Activated CD4-positive, alpha-beta T cell treated with anti-CD3 and anti-CD28 coated beads for 1 hour (primary cell): ENCODE data around the gene HSPA4.
"Not testable (repeated sequence)": the region's sequence is repeated elsewhere in the genome, so short reads cannot be mapped to it uniquely, and the experiment has no call there.

Experiments
- DNase-seq: peaks from one replicate; pipeline ENCODE4 v3.0.0-alpha.2; 2020

The HSPA4 gene

DNA sequence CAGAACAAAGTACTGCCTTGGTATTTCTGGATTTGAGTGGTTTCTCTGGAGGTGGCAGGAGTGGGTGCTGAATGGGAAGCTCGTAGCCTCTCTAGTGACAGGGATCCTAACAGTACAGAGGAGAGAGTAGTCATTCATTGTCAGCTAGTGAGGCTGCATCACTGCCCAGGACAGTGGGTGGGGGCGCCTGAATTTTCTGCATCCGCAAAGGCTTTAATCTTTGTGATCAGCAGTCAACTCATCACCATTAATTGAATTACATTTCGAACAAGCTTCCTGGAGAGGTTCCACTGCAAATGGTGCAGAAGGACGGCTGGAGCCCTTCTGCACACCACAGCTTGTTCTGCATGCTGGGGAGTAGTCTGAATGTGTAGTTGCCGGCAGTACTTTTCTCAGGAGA, 77.5 kb downstream of the HSPA4 start:
- no peak for DNase-seq

DNA sequence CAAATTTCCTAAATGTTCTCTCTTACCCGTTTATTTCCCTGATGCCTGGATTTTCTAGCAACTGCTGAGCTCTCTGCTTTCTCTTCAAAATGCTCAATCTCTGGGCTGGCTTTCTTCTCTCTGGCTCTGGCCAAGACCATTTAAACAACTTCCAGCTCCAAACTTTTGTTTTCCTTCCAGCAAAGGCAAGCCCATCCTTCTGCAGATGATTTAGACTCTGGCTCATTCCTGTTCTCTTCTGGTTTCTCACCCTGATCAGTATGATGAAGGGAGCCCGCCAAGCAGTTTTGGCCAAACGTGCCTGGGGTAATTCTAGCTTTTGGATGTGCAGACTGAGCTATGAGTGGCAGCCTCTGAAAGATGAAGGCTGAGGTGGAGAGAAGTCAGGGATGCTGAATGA, 78.1 kb downstream of the HSPA4 start:
- DNase-seq, result no peak

DNA sequence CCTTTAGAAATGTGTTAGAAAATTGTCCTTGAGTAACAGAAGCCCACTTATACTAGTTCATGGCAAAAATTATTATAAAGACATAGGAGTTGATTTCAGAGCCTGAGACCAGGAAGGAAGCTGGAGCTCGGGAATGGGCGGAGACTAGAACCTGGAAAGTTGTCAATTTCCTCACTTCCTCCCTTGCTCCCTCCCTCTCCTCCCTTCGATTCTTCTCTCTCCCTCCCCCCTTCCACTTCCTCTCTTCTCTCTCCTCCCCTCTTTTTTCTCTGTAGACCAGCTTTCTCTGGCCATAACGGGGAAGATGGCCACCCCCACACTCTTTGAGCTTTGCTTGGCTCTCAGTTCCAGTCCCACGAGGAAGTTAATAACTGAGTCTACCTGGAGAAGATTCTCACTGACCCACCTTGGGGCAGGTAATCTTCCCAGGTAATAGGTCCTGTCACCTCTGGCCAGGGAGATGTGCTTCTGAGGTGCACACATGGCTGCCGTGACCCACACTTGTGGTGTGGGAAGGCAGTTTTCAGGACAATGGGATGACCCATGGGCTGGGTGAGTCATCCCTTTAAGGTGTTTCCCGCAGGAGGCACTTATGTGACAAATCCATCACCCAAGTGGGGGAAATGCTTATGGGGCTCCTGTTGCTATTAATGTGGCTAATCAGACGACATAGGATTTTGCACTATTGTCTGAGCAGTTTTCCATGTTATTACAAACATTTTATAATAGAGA, 78.7 kb downstream of the HSPA4 start:
- DNase-seq, result no peak

DNA sequence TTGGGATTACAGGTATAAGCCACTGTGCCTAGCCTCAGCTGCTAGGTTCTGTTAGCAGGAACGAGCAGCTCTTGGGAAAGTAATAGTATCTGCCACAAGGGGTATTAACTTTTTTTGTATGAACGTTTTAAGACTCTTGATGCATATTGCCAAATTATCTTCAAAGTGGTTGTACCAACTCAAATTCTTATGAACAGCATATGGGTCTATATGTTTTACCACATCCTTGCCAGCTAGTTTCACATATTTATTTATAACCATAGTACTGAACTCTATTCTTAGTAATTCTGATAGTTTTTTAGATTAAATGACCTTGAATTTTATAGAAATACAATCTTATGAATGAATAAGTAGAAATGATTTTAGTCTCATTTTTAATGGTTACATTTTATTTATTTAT, 80.9 kb downstream of the HSPA4 start:
- no peak for DNase-seq

DNA sequence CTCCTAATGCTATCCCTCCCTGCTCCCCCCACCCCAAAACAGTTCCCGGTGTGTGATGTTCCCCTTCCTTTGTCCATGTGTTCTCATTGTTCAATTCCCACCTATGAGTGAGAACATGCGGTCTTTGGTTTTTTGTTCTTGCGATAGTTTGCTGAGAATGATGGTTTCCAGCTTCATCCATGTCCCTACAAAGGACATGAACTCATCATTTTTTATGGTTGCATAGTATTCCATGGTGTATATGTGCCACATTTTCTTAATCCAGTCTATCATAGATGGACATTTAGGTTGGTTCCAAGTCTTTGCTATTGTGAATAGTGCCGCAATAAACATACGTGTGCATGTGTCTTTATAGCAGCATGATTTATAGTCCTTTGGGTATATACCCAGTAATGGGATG, 81.4 kb downstream of the HSPA4 start:
- DNase-seq, result not testable (repeated sequence)

DNA sequence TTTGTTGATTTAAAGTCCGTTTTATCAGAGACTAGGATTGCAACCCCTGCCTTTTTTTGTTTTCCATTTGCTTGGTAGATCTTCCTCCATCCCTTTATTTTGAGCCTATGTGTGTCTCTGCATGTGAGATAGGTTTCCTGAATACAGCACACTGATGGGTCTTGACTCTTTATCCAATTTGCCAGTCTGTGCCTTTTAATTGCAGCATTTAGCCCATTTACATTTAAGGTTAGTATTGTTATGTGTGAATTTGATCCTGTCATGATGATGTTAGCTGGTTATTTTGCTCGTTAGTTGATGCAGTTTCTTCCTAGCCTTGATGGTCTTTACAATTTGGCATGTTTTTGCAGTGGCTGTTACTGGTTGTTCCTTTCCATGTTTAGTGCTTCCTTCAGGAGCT, 85.1 kb downstream of the HSPA4 start:
- DNase-seq, result not testable (repeated sequence)

DNA sequence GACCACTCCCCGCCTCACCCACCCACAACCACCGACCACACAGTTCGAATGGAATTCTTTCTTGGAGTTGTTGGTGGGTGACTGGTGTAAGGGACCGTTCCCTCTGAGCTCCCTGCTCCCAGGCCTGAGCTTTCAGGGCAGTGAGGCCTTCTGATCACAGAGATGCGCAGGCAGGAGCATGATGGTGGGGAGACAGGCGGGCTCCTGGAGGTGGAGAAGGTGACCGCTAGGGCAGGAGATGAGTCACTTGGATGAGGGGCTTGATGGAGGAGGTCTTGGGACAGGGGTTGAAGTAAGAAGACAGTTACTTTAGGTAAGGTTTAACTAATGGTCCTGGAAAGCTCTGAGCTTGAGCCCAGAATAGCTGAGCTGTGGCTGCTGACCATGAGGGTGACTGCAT, 88.5 kb downstream of the HSPA4 start:
- no peak for DNase-seq

DNA sequence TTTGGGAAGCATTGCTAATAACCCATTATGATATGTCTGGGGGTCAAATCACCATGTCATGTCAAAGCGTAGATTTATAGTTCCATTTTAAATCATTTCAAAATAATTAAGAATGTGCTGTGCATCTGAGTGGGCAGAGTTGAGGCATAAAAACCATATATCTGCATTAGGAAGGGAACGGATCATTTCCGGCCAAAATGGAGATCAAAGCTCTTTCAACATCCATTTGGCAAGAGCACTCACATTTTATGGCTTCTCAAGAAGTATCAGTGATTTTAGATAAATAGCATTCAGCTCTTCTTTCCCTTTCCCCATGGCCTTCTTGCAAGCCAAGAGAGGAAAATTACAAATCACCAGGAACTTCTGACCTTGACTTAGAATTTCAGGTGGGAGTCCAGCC, 89.9 kb downstream of the HSPA4 start:
- no peak for DNase-seq

DNA sequence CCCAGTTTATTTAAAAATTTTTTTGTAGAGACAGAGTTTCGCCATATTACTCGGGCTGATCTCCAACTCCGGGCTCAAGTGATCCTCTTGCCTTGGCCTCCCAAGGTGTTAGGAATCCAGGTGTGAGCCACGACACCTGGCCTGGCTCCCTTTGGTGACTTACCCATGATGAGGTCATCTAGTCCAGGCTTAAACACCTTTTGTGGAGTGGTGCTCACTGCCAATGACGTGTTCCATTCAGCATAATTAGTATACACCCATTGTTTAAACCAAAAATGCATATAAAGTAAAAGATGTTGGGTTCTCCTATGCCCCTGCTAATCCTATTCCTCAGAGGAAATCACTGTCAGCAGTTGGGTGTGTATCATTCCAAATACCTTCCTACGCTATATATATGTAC, 91.0 kb downstream of the HSPA4 start:
- no peak for DNase-seq

DNA sequence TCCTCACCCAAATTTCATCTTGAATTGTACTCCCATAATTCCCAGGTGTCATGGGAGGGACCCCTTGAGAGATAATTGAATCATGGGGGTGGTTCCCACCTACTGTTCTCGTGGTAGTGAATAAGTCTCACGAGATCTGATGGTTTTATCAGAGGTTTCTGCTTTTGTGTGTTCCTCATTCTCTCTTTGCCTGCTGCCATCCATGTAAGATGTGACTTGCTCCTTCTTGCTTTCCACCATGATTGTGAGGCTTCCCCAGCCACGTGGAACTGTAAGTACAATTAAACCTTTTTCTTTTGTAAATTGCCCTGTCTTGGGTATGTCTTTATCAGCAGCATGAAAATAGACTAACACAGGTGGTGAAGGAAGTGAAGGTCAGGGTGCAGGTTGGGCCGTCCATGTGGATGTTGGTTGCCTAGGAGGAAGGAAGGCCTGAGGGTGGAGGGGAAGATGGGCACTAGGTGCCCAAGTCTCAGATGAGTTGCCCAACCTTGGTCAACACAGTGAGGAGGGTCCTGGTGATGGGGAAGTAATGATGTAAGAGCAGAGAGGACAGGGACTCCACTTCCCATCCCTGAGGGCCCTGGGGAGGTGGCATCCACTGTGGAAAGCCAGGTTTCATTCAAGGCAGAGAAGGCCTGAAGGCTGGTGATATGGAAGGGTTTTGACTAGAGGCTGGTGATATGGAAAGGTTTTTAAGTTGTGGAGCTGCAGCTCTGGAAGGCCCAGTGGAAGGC, 92.6 kb downstream of the HSPA4 start:
- no peak for DNase-seq

DNA sequence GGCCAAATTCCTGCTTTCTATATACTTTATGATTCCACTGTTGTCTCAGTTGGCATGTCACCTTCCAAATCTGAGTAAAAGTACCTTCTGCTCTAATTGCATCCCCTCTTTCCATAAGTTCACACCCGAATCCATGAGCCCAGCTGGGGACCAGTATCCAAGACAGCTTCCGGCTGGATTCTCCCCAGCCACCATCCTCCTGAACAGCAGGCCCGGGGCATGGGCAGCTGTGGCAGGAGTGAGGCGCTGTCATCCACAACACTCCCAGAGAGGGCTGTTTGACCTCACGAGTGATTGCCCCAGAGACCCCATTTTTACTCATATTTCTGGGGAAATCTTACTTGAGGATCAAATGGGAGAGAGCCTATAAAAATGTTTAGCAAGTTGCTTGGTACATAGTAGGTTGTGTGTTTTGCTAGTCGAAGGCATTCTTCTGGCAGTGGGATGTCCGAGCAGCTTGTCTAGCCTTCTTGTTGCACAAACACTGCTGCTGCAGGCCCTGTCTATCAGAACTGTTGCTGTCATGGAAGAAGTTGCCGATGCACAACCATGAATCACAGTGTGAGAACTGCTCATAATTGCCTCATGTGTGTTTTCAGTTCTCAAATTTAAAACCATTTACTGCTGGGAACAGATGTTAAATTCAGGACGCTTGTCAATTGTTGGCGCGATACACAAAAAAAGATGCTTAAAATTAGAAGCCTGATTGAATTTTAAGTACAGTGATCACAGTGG, 93.8 kb downstream of the HSPA4 start:
- DNase-seq, result no peak

DNA sequence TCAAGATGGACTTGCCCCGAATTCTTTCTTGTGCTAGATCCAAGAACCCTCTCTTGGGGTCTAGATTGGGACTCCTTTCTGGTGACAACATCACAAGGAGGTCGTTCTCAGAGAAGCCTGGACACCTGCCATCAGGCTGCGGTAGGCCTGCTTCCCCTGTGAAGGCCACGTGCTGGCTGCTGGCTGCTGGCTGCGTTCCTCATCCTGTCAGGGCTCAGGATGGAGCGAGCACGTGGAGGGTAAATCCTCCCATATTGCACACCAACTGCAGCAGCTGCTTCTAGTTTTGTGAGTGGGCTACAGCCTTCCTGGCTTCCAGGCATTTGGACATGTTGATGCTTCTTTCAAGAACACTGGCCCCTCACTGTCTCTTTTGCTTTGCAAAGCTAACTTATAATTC, 95.6 kb downstream of the HSPA4 start:
- no peak for DNase-seq

DNA sequence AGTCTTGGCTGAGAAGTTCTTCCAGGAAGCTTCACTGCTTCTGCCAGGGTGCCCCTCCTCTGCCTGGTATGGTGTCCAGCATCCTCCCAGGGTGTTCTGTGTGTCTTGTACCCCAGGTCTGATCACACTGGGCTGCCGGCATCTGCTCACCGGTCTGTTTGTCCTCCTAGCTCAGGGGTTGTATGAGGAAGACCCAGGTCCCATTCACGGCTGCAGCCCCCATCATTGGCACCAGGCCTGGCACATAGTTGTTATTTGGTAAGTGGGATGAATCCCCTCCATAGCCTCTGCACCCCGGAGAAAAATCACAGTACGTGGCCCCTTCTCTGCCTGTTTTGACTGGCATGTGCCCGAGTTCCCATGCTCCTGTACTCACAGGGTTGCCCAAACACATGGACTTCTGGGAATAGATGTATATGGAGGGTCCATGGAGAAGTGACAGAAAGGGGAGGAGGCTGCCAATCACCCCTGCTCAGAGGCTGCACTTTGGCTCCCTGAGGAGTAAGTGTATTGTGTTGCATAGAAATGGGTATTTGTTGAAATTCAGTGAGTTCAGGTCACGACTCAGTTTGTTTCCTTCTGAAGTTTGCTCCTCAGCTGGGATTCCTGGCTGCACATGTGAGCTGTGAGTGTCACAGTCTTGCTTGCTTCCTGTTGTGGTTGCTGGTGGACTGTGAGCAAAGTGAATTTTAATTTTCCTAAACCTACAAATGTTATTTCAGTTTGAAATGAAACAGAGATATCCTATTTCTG, 96.2 kb downstream of the HSPA4 start:
- no peak for DNase-seq

DNA sequence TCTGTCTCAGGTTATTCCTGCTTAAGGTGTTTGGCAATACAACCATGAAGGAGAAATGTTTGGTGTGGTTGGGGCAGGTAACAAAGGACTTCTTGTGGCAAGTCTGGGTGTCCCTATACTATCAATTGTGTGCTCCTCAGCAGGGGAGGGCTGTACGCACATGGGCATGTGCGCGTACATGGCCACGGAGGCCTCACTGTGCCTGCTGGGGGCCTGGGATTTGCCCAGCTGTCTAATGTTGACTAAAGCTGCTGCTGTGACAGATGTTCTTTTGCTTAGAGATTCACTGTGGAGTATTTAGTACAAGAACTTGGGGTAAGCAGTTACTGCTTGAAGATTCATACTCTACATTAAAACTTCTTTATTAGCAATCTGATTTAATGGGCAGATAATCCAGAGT, 97.5 kb downstream of the HSPA4 start:
- DNase-seq, result no peak

DNA sequence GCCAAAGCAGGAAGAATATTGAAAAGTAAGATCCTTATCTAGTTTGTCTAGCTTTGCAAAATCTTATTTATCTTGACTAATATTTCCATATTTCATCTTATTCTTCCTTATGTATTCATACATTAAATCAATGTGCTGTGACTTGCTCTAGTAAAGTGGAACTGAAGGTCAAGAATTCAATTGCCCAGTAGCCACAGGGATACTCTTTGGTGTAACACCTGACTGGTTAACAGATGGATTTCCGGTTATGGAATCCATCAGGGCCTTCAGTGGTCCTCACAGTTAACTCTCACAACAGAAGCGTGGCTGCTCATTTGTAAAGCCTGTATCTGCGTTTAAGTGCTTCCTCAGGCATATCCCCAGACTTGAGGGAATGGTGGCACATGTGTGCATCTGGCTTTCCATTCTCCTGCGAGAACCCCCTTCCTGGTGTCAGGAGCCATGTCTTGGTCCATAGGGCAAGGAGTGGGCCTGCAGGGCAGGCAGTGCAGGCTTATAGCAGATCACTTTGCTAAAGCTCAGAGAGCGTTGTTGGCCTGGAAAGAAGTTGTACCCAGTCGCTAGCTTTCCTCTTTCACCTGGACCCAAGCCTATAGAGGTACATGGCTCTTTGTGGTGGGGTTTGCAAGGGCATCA, 99.2 kb downstream of the HSPA4 start:
- DNase-seq, result no peak

DNA sequence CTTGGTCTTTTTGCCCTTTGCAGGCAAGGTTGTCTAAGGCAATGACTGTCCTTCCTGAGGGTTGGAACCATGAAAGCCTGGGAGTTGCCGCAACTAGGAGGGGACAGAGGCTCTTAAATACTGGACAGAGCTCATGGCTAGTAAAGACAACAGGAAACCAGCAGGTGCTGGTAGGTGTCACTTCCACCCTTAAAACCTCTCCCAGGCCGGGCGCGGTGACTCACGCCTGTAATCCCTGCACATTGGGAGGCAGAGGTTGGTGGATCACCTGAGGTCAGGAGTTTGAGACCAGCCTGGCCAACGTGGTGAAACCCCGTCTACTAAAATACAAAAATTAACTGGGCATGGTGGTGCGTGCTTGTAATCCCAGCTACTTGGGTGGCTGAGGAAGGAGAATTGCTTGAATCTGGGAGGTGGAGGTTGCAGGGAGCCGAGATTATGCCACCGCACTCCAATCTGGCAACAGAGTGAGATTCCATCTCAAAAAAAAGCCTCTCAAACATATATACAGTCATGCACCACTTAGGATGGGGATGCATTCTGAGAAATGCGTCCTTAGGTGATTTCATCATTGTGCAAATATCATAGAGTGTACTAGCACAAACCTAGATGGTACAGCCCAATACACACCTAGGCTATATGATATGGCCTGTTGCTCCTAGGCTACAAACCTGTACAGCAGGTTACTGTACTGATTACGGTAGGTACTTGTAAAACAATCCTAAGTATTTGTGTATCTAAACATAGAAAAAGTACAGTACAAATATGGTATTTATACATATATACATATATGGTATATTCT, 102.7 kb downstream of the HSPA4 start:
- DNase-seq, result no peak

DNA sequence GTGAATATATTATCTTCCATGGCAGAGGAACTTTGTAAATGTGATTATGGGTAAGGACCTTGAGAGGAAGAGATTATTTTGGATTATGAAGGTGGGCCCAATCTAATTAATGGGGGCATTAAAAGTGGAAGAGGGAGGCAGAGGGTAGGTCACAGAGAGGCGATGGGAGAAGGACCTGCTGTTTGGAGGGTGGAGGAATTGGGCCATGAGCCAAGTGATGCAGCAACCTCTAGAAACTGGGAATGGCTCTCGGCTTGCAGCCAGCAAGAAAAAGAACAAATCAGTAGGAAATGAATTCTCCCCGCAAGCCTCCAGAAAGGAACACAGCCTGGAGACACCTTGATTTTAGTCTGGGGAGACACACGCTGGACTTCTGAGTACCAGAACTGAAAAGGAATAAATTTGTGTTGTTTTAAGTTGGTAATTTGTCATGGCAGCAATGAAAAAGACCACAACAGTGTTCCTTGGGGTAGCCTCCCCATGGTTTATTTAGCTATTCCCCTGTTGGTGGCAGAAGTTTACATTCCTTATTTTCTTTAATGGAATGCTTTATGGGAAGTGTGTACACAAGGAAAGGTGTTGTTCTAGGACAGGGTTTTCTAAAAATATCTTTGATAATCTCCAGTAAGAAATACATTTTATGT, 103.6 kb downstream of the HSPA4 start:
- no peak for DNase-seq
